Calu3 (cell line): Measurements from ENCODE around the gene ATP2B3. TPM values are rescaled to one million over a fixed set of nuclear protein-coding genes. Genes with fewer than 3 reads are reported as not detected.

ENCODE experiments used
- BruUV-seq: library from RNA; stranded (reverse); fragments of 400-500 nt; replicated peaks from 2 replicates; lab custom pipeline; 2021; lab: Mats Ljungman, UMichigan
- CTCF ChIA-PET: fragments of 300-600 bp; sonication (Branson Sonifier 250); formaldehyde crosslinking; loops from one replicate; lab custom pipeline; 2022; ENCODE audit warnings: antibody characterized with exemption; lab: Charles Lee
- DNase-seq: peaks from one replicate; pipeline ENCODE4 v3.0.0; 2022
- H3K27ac Mint-ChIP-seq: one replicate; pipeline ENCODE4 v1.8.0; 2022; ENCODE audit warnings: mixed read lengths; ENCODE audit not compliant: unreplicated experiment
- H3K27me3 Mint-ChIP-seq: one replicate; pipeline ENCODE4 v1.8.0; 2022; ENCODE audit warnings: mixed read lengths; ENCODE audit not compliant: unreplicated experiment
- H3K36me3 Mint-ChIP-seq: one replicate; pipeline ENCODE4 v1.8.0; 2022; ENCODE audit warnings: mild to moderate bottlenecking, moderate library complexity, mixed read lengths; ENCODE audit not compliant: insufficient read depth, unreplicated experiment
- H3K4me1 Mint-ChIP-seq: one replicate; pipeline ENCODE4 v1.8.0; 2022; ENCODE audit warnings: mild to moderate bottlenecking, low read depth, mixed read lengths; ENCODE audit not compliant: unreplicated experiment
- H3K4me3 Mint-ChIP-seq: one replicate; pipeline ENCODE4 v1.8.0; 2022; ENCODE audit warnings: mild to moderate bottlenecking, low read depth, moderate library complexity, mixed read lengths; ENCODE audit not compliant: unreplicated experiment
- H3K9me3 Mint-ChIP-seq: one replicate; pipeline ENCODE4 v1.8.0; 2022; ENCODE audit warnings: low read depth, mixed read lengths; ENCODE audit not compliant: unreplicated experiment
- intact Hi-C: fragments of 100-400 bp; cut with micrococcal nuclease; formaldehyde crosslinking; loops from one replicate; pipeline ENCODE4 v1.10.0; 2022; ENCODE audit not compliant: unreplicated experiment
- total RNA-seq: library from RNA; stranded (reverse); gene quantifications from 2 replicates; pipeline ENCODE4 v1.2.3, GENCODE V29; 2022
- TF ChIP-seq, protein P1 (sequence below): fragments of 200-600 bp; IDR thresholded peaks from one replicate; pipeline ENCODE4 v1.8.0; 2022; ENCODE audit warnings: antibody characterized with exemption; ENCODE audit not compliant: unreplicated experiment

ATP2B3 gene
- total RNA-seq, 1 experiment from 2014 or later: not detected

DNA sequence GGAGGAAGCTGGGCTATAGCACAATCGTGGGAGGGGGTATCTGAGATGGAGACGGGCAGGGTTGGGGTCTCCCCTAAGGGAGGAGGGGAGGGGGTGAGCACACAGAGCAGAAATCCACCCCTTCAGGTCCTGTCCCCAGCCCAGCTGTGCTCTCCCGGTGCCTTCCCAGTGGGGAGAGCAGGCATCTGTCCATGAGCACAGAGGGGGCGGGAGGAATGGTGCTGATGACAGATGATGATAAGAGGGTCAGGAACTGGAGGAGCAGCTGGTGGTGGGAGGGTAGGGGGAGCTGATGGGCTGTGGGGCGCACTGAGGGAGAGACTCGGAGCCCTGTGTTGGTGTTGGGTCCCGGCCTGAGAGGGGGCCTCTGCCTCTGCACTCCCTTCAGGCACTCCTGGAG, 8.6 kb downstream of the ATP2B3 start:
- TF ChIP-seq, protein P1, sequence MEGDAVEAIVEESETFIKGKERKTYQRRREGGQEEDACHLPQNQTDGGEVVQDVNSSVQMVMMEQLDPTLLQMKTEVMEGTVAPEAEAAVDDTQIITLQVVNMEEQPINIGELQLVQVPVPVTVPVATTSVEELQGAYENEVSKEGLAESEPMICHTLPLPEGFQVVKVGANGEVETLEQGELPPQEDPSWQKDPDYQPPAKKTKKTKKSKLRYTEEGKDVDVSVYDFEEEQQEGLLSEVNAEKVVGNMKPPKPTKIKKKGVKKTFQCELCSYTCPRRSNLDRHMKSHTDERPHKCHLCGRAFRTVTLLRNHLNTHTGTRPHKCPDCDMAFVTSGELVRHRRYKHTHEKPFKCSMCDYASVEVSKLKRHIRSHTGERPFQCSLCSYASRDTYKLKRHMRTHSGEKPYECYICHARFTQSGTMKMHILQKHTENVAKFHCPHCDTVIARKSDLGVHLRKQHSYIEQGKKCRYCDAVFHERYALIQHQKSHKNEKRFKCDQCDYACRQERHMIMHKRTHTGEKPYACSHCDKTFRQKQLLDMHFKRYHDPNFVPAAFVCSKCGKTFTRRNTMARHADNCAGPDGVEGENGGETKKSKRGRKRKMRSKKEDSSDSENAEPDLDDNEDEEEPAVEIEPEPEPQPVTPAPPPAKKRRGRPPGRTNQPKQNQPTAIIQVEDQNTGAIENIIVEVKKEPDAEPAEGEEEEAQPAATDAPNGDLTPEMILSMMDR: no peak
- Mint-ChIP-seq H3K27ac (no peak overlapping the region), H3K9me3 (no peaks in the 10 kb centered on the region), H3K4me1 (no peaks in the 10 kb centered on the region), H3K4me3 (no peak overlapping the region), H3K27me3 (peaks cover 73% of the 10 kb centered on the region), H3K36me3 (peaks cover 2% of the 10 kb centered on the region)
- DNase-seq: no peak
- CTCF ChIA-PET: no interaction called here
- intact Hi-C loops: no loop called here
- BruUV-seq: no TSS peak

DNA sequence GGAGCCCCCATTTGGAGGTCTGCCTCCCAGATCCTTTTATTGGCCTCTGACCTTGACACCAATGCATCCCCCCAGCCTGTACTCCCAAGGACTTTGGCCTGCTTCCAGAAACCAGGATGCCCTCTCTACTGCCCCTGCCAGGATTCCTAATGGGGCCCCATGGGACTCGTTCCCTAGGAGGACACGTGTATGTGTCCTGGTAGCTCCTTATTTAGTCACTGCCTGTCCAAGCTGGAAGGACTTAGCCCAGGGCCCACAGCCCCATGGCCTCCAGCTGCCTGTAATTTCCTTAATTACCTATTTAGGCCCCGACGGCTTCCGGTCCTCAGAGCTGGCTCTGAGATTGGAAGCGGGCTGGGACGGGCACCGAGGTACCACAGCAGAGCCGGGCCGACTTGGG, 9.4 kb downstream of the ATP2B3 start:
- H3K4me3 Mint-ChIP-seq: no peak overlapping the region
- CTCF ChIA-PET: no interaction called here
- intact Hi-C loops: no loop called here
- no TSS peak for BruUV-seq
- no peak for DNase-seq
- TF ChIP-seq, protein P1: no peak
- no peaks in the 10 kb centered on the region for H3K9me3 Mint-ChIP-seq
- no peaks in the 10 kb centered on the region for H3K36me3 Mint-ChIP-seq
- H3K27me3 Mint-ChIP-seq: peaks cover 65% of the 10 kb centered on the region
- no peak overlapping the region for H3K27ac Mint-ChIP-seq
- H3K4me1 Mint-ChIP-seq: no peaks in the 10 kb centered on the region

DNA sequence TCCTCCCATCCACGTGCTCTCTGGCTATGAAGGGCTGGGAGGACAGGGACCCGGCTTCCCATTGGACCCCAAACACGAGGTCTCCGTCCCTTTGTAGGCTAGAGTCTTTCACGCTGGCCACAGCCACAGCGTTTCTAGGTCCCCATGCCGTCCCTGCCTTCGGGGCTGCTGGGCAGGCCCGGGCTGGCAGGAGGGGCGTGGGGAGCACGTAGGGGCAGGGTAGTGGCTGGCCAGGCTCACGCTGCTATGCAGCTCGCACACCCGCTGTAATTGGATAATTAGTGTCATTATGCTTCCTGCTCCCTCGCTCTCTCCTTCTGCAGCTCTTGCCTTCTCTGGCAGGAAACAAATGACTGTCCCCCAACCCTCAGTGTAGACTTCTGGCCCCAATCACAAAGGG, 9.8 kb downstream of the ATP2B3 start:
- CTCF ChIA-PET: no interaction called here
- TF ChIP-seq, protein P1: no peak
- no peak for DNase-seq
- Mint-ChIP-seq H3K9me3 (no peaks in the 10 kb centered on the region), H3K4me1 (no peaks in the 10 kb centered on the region), H3K27me3 (peaks cover 61% of the 10 kb centered on the region), H3K36me3 (no peaks in the 10 kb centered on the region), H3K4me3 (no peak overlapping the region), H3K27ac (no peak overlapping the region)
- no TSS peak for BruUV-seq
- intact Hi-C loops: no loop called here

DNA sequence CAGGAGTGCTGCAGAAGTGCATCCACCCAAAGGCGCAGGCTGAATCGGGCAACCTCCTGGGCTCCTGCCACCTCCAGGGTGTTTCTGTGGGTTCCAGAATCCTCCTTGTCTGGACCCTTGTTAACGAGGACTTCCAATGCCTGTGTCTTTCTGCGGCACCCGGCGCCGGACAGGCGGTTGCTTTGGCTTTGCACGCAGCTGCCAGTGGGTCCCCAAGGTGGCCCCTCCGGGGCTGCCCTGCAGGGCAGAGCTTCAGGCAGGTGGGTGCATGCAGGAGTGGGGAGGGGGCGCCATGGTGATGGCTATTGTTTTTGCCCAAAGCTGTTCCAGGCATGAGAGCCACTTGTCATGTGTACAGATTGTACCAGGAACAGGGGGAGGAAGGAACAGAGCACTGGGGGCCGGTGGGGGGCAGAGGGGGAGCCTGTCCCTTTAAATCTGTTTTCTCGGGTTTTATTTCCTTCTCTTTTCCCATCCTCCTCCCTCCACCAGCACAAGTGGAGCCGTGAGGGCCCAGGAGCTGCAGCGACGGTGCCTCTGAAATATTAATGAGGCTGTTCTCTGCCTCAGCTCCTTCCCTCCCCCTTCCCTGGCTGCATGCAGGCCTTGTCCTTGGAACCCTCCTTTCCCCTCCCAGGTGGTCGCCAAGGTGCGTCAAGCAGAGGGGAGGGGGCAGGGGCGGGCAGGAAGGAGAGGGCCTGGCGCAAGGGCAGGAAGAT, 13.1 kb downstream of the ATP2B3 start:
- Mint-ChIP-seq H3K4me1 (no peaks in the 10 kb centered on the region), H3K4me3 (no peak overlapping the region), H3K36me3 (peaks cover 4% of the 10 kb centered on the region), H3K27ac (no peak overlapping the region), H3K9me3 (no peaks in the 10 kb centered on the region), H3K27me3 (peaks cover 66% of the 10 kb centered on the region)
- TF ChIP-seq, protein P1: no peak
- CTCF ChIA-PET: no interaction called here
- no TSS peak for BruUV-seq
- intact Hi-C loops: no loop called here
- no peak for DNase-seq
